GM18861 (cell line): ENCODE measurements around the gene CAMTA1.

Experiments
- ATAC-seq: cut with Tn5 transposase; IDR thresholded peaks from one replicate; pipeline ENCODE4 v1.9.1; 2021; ENCODE audit not compliant: unreplicated experiment

CAMTA1 gene

GRCh38 chr1:7555391-7556185 is 770.3 kb downstream of the CAMTA1 start:
- ATAC-seq = no peak

- no peak for ATAC-seq
These were observed 772.1 kb downstream of the CAMTA1 start for GRCh38 chr1:7557301-7557891.

GRCh38 chr1:7558041-7558461 is 772.8 kb downstream of the CAMTA1 start:
- ATAC-seq = no peak

GRCh38 chr1:7558481-7558880 is 773.2 kb downstream of the CAMTA1 start:
- no peak for ATAC-seq

GRCh38 chr1:7558921-7559869 is 773.9 kb downstream of the CAMTA1 start:
- no peak for ATAC-seq

GRCh38 chr1:7560128-7560527 is 774.9 kb downstream of the CAMTA1 start:
- no peak for ATAC-seq

GRCh38 chr1:7560601-7561181 is 775.4 kb downstream of the CAMTA1 start:
- ATAC-seq = no peak

GRCh38 chr1:7561331-7561921 is 776.2 kb downstream of the CAMTA1 start:
- no peak for ATAC-seq

GRCh38 chr1:7561936-7562728 is 776.9 kb downstream of the CAMTA1 start:
- no peak for ATAC-seq

GRCh38 chr1:7562729-7563605 is 777.7 kb downstream of the CAMTA1 start:
- no peak for ATAC-seq

GRCh38 chr1:7564137-7564536 is 778.9 kb downstream of the CAMTA1 start:
- ATAC-seq = no peak

- ATAC-seq = no peak
These were observed 780.0 kb downstream of the CAMTA1 start for GRCh38 chr1:7565099-7565750.

GRCh38 chr1:7566417-7567375 is 781.4 kb downstream of the CAMTA1 start:
- ATAC-seq = no peak

- no peak for ATAC-seq
These were observed 782.1 kb downstream of the CAMTA1 start for GRCh38 chr1:7567376-7567775.

GRCh38 chr1:7568053-7568452 is 782.8 kb downstream of the CAMTA1 start:
- no peak for ATAC-seq

- no peak for ATAC-seq
These were observed 783.8 kb downstream of the CAMTA1 start for GRCh38 chr1:7568901-7569524.

- ATAC-seq = no peak
These were observed 785.1 kb downstream of the CAMTA1 start for GRCh38 chr1:7570311-7570710.
